Smooth muscle cell of trachea (primary cell): Measurements from ENCODE around the gene PPARA. TPM values are rescaled to one million over a fixed set of nuclear protein-coding genes. Genes with fewer than 3 reads are reported as not detected.

Source experiments
- total RNA-seq: library from RNA; depleted of rRNA; stranded (reverse); fragments of >200 nt; gene quantifications from 2 replicates; pipeline ENCODE4 v1.2.1, GENCODE V29; 2014

Gene PPARA
- total RNA-seq = 25.5 and 26.1 TPM in 2 replicates

DNA sequence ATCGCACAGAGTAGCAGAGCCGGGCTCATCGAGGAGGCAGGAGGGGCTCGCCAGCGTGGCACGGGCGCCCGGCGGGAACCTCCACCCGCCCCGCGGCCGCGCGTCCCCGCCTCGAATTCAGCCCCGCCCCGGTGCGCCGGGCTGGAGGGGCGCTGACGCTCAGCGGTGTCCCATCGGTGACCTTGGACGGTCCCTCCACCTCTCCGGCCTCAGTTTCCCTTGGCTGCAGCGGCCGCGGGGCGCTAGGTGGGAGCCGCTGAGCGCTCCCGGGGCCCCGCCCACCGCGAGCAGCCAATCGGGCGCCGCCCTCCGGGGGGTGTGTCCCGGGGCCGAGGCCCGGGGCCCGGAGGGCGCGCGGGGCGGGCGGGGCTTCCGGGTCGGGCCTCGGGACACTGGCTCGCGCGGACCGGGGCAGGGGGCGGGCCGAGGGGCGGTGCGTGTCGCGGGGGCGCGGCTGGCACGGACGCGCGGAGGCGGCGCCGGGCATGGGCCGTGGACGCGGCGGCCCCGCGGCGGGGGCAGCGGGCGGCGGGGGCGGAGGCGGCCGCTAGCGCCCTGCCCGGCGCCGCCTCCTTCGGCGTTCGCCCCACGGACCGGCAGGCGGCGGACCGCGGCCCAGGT lies at the start of gene PPARA:
Gene PPARA (plus strand): TSS at position 493 of the 621 bp plus-strand sequence. CDS start 47,858 bp downstream, outside the sequence.

DNA sequence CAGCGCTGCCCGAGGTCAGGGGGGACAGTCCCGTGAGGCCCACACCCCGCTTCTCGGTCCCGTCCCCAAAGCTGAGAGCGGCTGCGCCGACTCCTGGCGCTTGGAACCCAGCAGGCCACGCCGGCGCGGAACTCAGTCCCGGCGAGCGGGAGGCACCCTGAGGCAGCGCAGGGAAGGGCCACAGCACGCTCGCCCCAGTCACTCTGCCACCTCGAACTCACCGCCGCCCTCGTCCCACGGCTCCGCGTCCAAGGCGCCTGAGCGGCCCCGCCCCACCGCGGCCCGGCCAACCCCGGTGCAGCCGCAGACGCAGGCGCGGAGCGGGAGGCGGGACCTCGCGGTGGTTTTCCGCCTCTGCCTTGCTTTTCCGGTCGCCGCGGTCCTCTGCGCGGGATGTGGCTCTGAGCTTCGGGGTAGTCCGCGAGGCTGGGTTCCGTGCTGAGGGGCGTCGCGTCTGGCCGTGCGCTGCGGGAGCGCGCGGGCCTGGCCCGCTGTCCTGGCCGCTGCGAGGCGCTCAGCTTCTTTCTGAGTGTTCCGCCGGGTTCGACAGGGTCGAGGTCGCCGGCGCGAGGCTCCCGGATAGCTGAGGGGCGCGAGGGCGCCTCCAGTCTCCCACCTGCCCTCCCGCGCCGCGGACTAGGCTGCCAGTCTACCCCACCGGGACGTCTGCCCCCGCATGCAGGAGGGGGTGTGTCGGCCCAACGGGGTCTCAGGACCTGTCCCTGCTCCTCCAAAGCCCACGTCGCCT lies 99.9 kb downstream of the PPARA start, which contains the start of gene CDPF1:
Gene CDPF1 (minus strand): TSS at position 259 of the 748 bp plus-strand sequence. CDS start 2,009 bp downstream, outside the sequence.

DNA sequence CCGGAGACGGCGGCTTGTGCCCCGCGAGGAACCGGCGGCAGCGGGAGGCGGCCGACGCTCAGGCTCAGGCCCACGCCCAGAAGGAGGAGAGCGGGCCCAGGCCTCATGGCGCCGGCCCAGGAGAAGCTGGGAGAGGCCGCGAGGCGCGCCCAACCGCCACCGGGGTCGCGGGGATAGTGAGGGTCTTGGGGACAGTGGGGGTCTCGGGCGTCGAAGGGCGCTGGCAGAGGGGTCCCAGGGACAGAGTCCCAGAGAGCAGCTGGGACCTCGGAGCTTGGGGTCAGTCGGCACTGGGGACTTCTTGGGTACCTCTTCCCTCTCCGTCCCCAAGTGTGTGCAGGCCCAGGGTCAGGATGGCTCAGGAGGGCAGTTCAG lies 112.9 kb downstream of the PPARA start, which contains the start of gene PKDREJ:
Gene PKDREJ (minus strand): TSS at position 128 of the 375 bp plus-strand sequence. CDS start 21 bp downstream, at position 107.

DNA sequence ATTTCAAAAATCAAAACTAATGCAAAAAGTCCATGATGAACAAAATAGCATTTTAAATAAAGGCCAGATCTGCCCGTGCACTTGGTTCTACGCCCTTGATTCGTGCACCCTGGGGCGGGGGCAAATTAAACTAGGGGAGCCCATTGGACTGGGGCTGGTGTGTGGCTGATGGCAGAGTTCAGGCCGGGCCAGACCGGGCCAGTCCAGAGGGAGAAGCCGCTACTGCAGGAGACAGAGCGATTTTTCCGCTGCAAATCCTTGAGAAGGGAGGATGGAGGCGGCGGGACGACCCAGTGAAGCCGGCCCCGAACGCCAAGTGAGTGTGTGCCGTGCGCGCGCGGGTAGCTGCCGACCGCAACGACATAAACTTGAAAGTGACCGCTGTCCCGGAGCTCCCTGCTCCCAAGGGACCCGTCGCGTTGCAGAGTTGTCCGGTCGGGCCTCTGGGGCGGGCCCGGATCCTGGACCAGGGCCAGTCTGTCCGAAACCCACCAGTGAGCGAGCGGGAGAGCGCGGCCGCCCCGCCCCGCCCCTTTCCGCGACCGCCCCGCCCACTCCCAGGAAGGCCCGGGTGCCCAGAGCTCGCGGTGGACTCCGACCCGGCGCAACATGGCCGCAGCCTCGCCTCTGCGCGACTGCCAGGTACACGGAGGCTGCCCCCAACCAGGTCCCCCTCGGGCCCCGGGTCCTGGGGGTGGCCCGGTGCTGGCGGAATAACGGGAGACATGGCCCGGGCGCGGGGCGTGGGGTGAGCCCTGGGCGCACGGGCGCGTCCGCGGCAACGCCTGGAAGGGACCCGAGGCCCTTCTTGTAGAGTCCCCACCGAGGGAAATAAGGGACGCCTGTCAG lies 117.3 kb downstream of the PPARA start, which contains the start of gene TTC38:
Gene TTC38 (plus strand): TSS at position 578 of the 849 bp plus-strand sequence. CDS start 32 bp downstream, at position 610.

Other genes with a start within 250 kb of the PPARA start
- 0.17 TPM in 1 of 2 replicates, not detected in the other for gene WNT7B, start 173.4 kb upstream of the PPARA start, total RNA-seq
- 10.6 and 13.5 TPM in 2 replicates for gene CDPF1, start 99.8 kb downstream of the PPARA start, total RNA-seq
- under 0.01 TPM in 1 of 2 replicates, not detected in the other for gene PKDREJ, start 112.8 kb downstream of the PPARA start, total RNA-seq
- gene TTC38, start 117.5 kb downstream of the PPARA start, total RNA-seq = 28.3 and 38.8 TPM in 2 replicates
- 0.50 and 10.5 TPM in 2 replicates for gene GTSE1, start 146.3 kb downstream of the PPARA start, total RNA-seq
- gene TRMU, start 185.2 kb downstream of the PPARA start, total RNA-seq = 30.1 and 31.7 TPM in 2 replicates